K562 (cell line): ENCODE data around the gene APOBEC3A. TPM values are rescaled to one million over a fixed set of nuclear protein-coding genes. Genes with fewer than 3 reads are reported as not detected.

ENCODE experiments used
- BCLAF1 ChIP-seq, 2 experiments: fragments of 450-650 bp in 1 of 2; IDR thresholded peaks; 2 replicates each; pipeline ENCODE4 v1.6.1; 2011 to 2017; ENCODE audit warnings: low read depth in 2 of 2, antibody characterized with exemption in 1 of 2, borderline replicate concordance in 1 of 2, low read length in 1 of 2, mild to moderate bottlenecking in 1 of 2, mixed read lengths in 1 of 2; ENCODE audit not compliant: control insufficient read depth in 1 of 2
- E2F6 ChIP-seq, 2 experiments: IDR thresholded peaks; 2 replicates each; pipeline ENCODE4 v1.6.1; 2011; ENCODE audit warnings: borderline replicate concordance in 1 of 2, control low read depth in 1 of 2, low read depth in 1 of 2, low read length in 1 of 2, mild to moderate bottlenecking in 1 of 2, mixed read lengths in 1 of 2, moderate library complexity in 1 of 2; ENCODE audit not compliant: insufficient read depth in 1 of 2, insufficient read length in 1 of 2, poor library complexity in 1 of 2, severe bottlenecking in 1 of 2; ENCODE audit errors: extremely low read depth in 1 of 2
- HMBOX1 ChIP-seq: sonication (generic); IDR thresholded peaks from 2 replicates; pipeline ENCODE4 v1.6.1; 2016
- MGA ChIP-seq: fragments of 450-650 bp; IDR thresholded peaks from 2 replicates; pipeline ENCODE4 v1.6.1; 2016; ENCODE audit warnings: mild to moderate bottlenecking, moderate library complexity
- MTA2 ChIP-seq: fragments of 450-650 bp; IDR thresholded peaks from 2 replicates; pipeline ENCODE4 v1.6.1; 2016; ENCODE audit warnings: low read depth
- TAF1 ChIP-seq: IDR thresholded peaks from 2 replicates; pipeline ENCODE4 v1.6.1; 2011; ENCODE audit warnings: mild to moderate bottlenecking, low read length, moderate library complexity; ENCODE audit not compliant: insufficient read depth, control insufficient read depth, severe bottlenecking; ENCODE audit errors: extremely low read depth
- ZNF146 ChIP-seq: IDR thresholded peaks from one replicate; pipeline ENCODE4 v1.6.1; 2018; ENCODE audit warnings: missing compliant biosample characterization; ENCODE audit not compliant: unreplicated experiment
- polyA plus RNA-seq, 8 experiments: library from polyadenylated mRNA; depleted of rRNA in 4 of 8; stranded (reverse) in 5 of 8; unstranded in 3 of 8; fragments of >200 nt; fragmentation: Nextera tagmentation in 2 of 8; fragmentation: Illumina TruSeq in 1 of 8; extraction: Ambion mirVana in 2 of 8; extraction: Trizol in 1 of 8; gene quantifications; 2 replicates each; pipeline versions ENCODE4 v1.2.1 to v1.2.3, GENCODE V29; 2011 to 2014; ENCODE audit warnings: inconsistent platforms in 1 of 8, missing spikeins in 1 of 8
- total RNA-seq, 7 experiments: library from RNA; depleted of rRNA in 6 of 7; stranded (reverse); fragments of >200 nt in 6 of 7; fragmentation: Illumina TruSeq in 2 of 7; extraction: Trizol in 2 of 7; gene quantifications; 2 replicates each; pipeline versions ENCODE4 v1.2.1 to v1.2.3, GENCODE V29; 2011 to 2021; ENCODE audit warnings: low replicate concordance in 1 of 7

The APOBEC3A gene
- total and polyA plus RNA-seq, 9 of the 15 experiments (the other 6 are each of a cell fraction or from before 2014, with no cell fraction given), result 0.04 TPM; not detected in 8

GRCh38 chr22:38981005-38981991 lies 23.9 kb downstream of the APOBEC3A start (continued):
- TF ChIP-seq TAF1 (peak; percentile 27), BCLAF1 (IDR thresholded peaks at IDR 0.05; ENCODE audit: borderline replicate concordance in 1 of 2, control insufficient read depth in 1 of 2, low read depth in 2 of 2, low read length in 1 of 2) (no peak), HMBOX1 (no peak), MTA2 (no peak), MGA (no peak; the same call in 1 of the 2 replicates), ZNF146 (CRISPR knock-in tag) (no peak), E2F6 (IDR thresholded peaks at IDR 0.05; ENCODE audit: borderline replicate concordance in 1 of 2, extremely low read depth in 1 of 2, insufficient read depth in 1 of 2, insufficient read length in 1 of 2, low read depth in 1 of 2, low read length in 1 of 2, poor library complexity in 1 of 2, severe bottlenecking in 1 of 2) (peak in 1 of 2 experiments; percentile 21)
